IMR-90 (cell line): ENCODE results near the gene APOBEC3B. TPM values are rescaled to one million over a fixed set of nuclear protein-coding genes. Genes with fewer than 3 reads are reported as not detected.

ENCODE experiments used
- ATAC-seq: fragments of 200-7000 bp; cut with Tn5 transposase; 2 replicates; pipeline ENCODE4 v1.9.1; 2020; ENCODE audit warnings: low read depth, mild to moderate bottlenecking, moderate library complexity
- BruUV-seq: library from RNA; stranded (reverse); fragments of 400-500 nt; replicated peaks from 2 replicates; lab custom pipeline; 2021; lab: Mats Ljungman, UMichigan
- CTCF ChIA-PET: fragments of 300-600 bp; formaldehyde crosslinking; extraction: SDS; loops from one replicate; lab custom pipeline; 2021; ENCODE audit warnings: antibody characterized with exemption; lab: Yijun Ruan, JAX
- POLR2A ChIA-PET: fragments of 300-600 bp; sonication (Branson Sonifier 250); formaldehyde crosslinking; loops from one replicate; lab custom pipeline; 2022; ENCODE audit warnings: antibody characterized with exemption; ENCODE audit not compliant: unreplicated experiment; lab: Charles Lee
- DNase-seq: peaks from one replicate; pipeline ENCODE4 v3.0.0; 2013
- H2AFZ ChIP-seq: replicated peaks from 2 replicates; pipeline ENCODE3; 2013; ENCODE audit warnings: low read length, mild to moderate bottlenecking; ENCODE audit not compliant: poor library complexity
- H2AK5ac ChIP-seq: 2 replicates; pipeline ENCODE4 v1.6.1; 2013; ENCODE audit warnings: low read depth, low read length, inconsistent platforms
- H2AK9ac ChIP-seq: replicated peaks from 2 replicates; pipeline ENCODE3; 2013; ENCODE audit warnings: mild to moderate bottlenecking, low read depth, low read length, moderate library complexity; ENCODE audit not compliant: poor library complexity
- H2BK120ac ChIP-seq: 2 replicates; pipeline ENCODE4 v1.6.1; 2013; ENCODE audit warnings: low read depth, low read length, inconsistent platforms
- H2BK15ac ChIP-seq: 3 replicates; pipeline ENCODE4 v1.6.1; 2013; ENCODE audit warnings: low read depth, low read length, inconsistent platforms
- H2BK20ac ChIP-seq: 2 replicates; pipeline ENCODE4 v1.6.1; 2013; ENCODE audit warnings: low read depth, mild to moderate bottlenecking, inconsistent platforms, low read length, moderate library complexity
- H2BK5ac ChIP-seq: 2 replicates; pipeline ENCODE4 v1.6.1; 2013; ENCODE audit warnings: mild to moderate bottlenecking, low read depth, low read length, inconsistent platforms; ENCODE audit not compliant: poor library complexity, severe bottlenecking
- H3K14ac ChIP-seq: replicated peaks from 2 replicates; pipeline ENCODE4 v1.6.1; 2013; ENCODE audit warnings: low read depth, low read length, inconsistent platforms
- H3K18ac ChIP-seq: 2 replicates; pipeline ENCODE4 v1.6.1; 2013; ENCODE audit warnings: low read depth, low read length, control low read depth
- H3K23ac ChIP-seq: 2 replicates; pipeline ENCODE4 v1.6.1; 2013; ENCODE audit warnings: low read depth, low read length, inconsistent platforms
- H3K27ac ChIP-seq: 2 replicates; pipeline ENCODE4 v1.5.1; 2013; ENCODE audit warnings: mild to moderate bottlenecking, control low read depth, low read length; ENCODE audit not compliant: insufficient read depth
- H3K27me3 ChIP-seq: 2 replicates; pipeline ENCODE4 v1.6.1; 2013; ENCODE audit warnings: low read length; ENCODE audit not compliant: control insufficient read depth, insufficient read depth
- H3K36me3 ChIP-seq: 2 replicates; pipeline ENCODE4 v1.6.1; 2013; ENCODE audit warnings: low read length, mixed read lengths; ENCODE audit not compliant: control insufficient read depth, insufficient read depth
- H3K4ac ChIP-seq: 2 replicates; pipeline ENCODE4 v1.6.1; 2013; ENCODE audit warnings: low read depth, low read length, inconsistent platforms
- H3K4me1 ChIP-seq: 2 replicates; pipeline ENCODE4 v1.6.1; 2013; ENCODE audit warnings: low read length, mixed read lengths; ENCODE audit not compliant: control insufficient read depth, insufficient read depth
- H3K4me2 ChIP-seq: 2 replicates; pipeline ENCODE4 v1.6.1; 2013; ENCODE audit warnings: low read depth, mild to moderate bottlenecking, control low read depth, low read length, moderate library complexity
- H3K4me3 ChIP-seq: 2 replicates; pipeline ENCODE4 v1.5.1; 2013; ENCODE audit warnings: low read depth, mild to moderate bottlenecking, control low read depth, low read length, moderate library complexity; ENCODE audit not compliant: insufficient read depth
- H3K56ac ChIP-seq: 2 replicates; pipeline ENCODE4 v1.6.1; 2013; ENCODE audit warnings: low read length, inconsistent platforms; ENCODE audit not compliant: insufficient read depth; ENCODE audit errors: extremely low read depth
- H3K79me1 ChIP-seq, 2 experiments: 2 replicates each; pipeline ENCODE4 v1.6.1; 2013; ENCODE audit warnings: low read length in 2 of 2, inconsistent platforms in 1 of 2, low read depth in 1 of 2
- H3K9ac ChIP-seq: 2 replicates; pipeline ENCODE4 v1.6.1; 2013; ENCODE audit warnings: low read depth, low read length, control low read depth
- H3K9me1 ChIP-seq: 2 replicates; pipeline ENCODE4 v1.6.1; 2013; ENCODE audit warnings: low read length, inconsistent platforms; ENCODE audit not compliant: insufficient read depth
- H3K9me3 ChIP-seq: 2 replicates; pipeline ENCODE4 v1.6.1; 2013; ENCODE audit warnings: low read length; ENCODE audit not compliant: control insufficient read depth, insufficient read depth
- H4K20me1 ChIP-seq: 2 replicates; pipeline ENCODE4 v1.6.1; 2013; ENCODE audit warnings: low read length, inconsistent platforms; ENCODE audit not compliant: insufficient read depth
- H4K5ac ChIP-seq: 2 replicates; pipeline ENCODE4 v1.6.1; 2013; ENCODE audit warnings: mild to moderate bottlenecking, low read depth, low read length, control low read depth
- H4K8ac ChIP-seq, 2 experiments: 2 replicates each; pipeline ENCODE4 v1.6.1; 2013; ENCODE audit warnings: low read depth in 2 of 2, low read length in 2 of 2, control low read depth in 1 of 2, inconsistent platforms in 1 of 2
- H4K91ac ChIP-seq: 2 replicates; pipeline ENCODE4 v1.6.1; 2013; ENCODE audit warnings: low read depth, low read length, inconsistent platforms; ENCODE audit not compliant: insufficient read depth
- BHLHE40 ChIP-seq: fragments of 150-350 bp; IDR thresholded peaks from 2 replicates; pipeline ENCODE4 v1.6.1; 2016; ENCODE audit warnings: mild to moderate bottlenecking, low read depth, low read length
- NFE2L2 ChIP-seq: fragments of 150-350 bp; IDR thresholded peaks from 2 replicates; pipeline ENCODE4 v1.6.1; 2016; ENCODE audit warnings: low read depth, mild to moderate bottlenecking, low read length
- WGBS, 2 experiments: methylation state at CpG; one replicate each; pipeline versions ENCODE4 v1.1.5 to v1.1.7; 2013; ENCODE audit warnings: missing lambda C conversion rate in 2 of 2; ENCODE audit not compliant: insufficient read length in 1 of 2; ENCODE audit errors: extremely low coverage in 2 of 2; 5-methylcytosine and 5-hydroxymethylcytosine counted together
- dilution Hi-C: fragments of 300-500 bp; cut with HindIII; formaldehyde crosslinking; loops from one replicate; pipeline ENCODE4 v1.14.3; 2018; ENCODE audit warnings: low sequenced_read_pairs; ENCODE audit not compliant: unreplicated experiment
- in situ Hi-C: fragments of 300-500 bp; cut with MboI; formaldehyde crosslinking; loops from 3 replicates; pipeline ENCODE4 v1.14.3; 2019; ENCODE audit warnings: low sequenced_read_pairs, inconsistent platforms, mixed read lengths
- intact Hi-C: fragments of 100-400 bp; cut with micrococcal nuclease; formaldehyde crosslinking; loops from 2 replicates; pipeline ENCODE4 v1.10.0; 2022
- polyA plus RNA-seq, 3 experiments: library from polyadenylated mRNA; depleted of rRNA; stranded (reverse); fragments of >200 nt; gene quantifications; 2 replicates each; pipeline ENCODE4 v1.2.3, GENCODE V29; 2012; ENCODE audit warnings: low replicate concordance in 1 of 3
- total RNA-seq: library from RNA; depleted of rRNA; stranded (reverse); fragments of >200 nt; gene quantifications from 2 replicates; pipeline ENCODE4 v1.2.3, GENCODE V29; 2012
- TF ChIP-seq, protein P1 (sequence below): fragments of 150-350 bp; IDR thresholded peaks from 2 replicates; pipeline ENCODE4 v1.6.1; 2016; ENCODE audit warnings: low read depth, mild to moderate bottlenecking, low read length, moderate library complexity, borderline replicate concordance
- TF ChIP-seq, protein P2 (sequence below): conservative IDR thresholded peaks from 2 replicates; pipeline ENCODE4 v1.5.1; 2012; ENCODE audit warnings: mild to moderate bottlenecking, low read depth, low read length, improper control_type of control experiment

Gene APOBEC3B
- total and polyA plus RNA-seq, 2 of the 4 experiments (the other 2 are of a cell fraction) = 17.6 to 34.2 TPM

DNA sequence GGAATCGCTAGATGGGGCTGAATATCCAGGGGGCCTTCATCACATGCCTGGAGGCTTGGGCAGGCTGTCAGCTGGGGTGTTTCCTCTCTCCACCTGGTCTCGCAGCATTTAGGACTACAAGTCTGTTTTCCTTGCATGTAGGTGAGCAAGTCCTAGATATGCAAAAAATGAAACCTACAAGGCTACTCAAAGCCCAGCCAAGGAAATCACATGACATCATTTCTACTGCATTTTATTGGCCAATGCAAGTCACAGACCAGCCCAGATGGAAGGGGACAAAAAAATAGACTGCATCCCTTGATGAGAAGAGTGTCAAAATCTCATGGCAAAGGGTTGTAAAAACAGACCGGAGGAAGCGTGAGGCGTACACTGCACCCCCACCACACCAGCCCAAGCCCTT lies 9.6 kb upstream of the APOBEC3B start:
- Histone ChIP-seq H3K23ac (no peak overlapping the region), H4K8ac (no peak overlapping the region), H3K9me1 (no peaks in the 10 kb centered on the region), H2AFZ (no peak overlapping the region), H3K27me3 (peaks cover 42% of the 10 kb centered on the region), H2BK20ac (no peak overlapping the region), H3K4me2 (no peak overlapping the region), H2AK5ac (no peak overlapping the region), H2BK120ac (no peak overlapping the region), H3K4me1 (no peaks in the 10 kb centered on the region), H3K9ac (no peak overlapping the region), H3K14ac (no peak overlapping the region), H3K79me1 (no peaks in the 10 kb centered on the region), H3K18ac (no peak overlapping the region), H4K20me1 (no peaks in the 10 kb centered on the region; the same call in 1 of the 2 replicates), H2BK15ac (no peak overlapping the region), H3K4ac (no peak overlapping the region), H3K56ac (no peak overlapping the region), H3K9me3 (peaks cover 4% of the 10 kb centered on the region), H3K27ac (no peak overlapping the region), H3K36me3 (no peaks in the 10 kb centered on the region), H3K4me3 (no peak overlapping the region), H4K5ac (no peak overlapping the region), H2AK9ac (no peak overlapping the region), H2BK5ac (no peak overlapping the region), H4K91ac (no peak overlapping the region)
- no TSS peak for BruUV-seq
- in situ Hi-C loops = no loop called here
- ATAC-seq (no peak), DNase-seq (no peak)
- TF ChIP-seq, protein P1, sequence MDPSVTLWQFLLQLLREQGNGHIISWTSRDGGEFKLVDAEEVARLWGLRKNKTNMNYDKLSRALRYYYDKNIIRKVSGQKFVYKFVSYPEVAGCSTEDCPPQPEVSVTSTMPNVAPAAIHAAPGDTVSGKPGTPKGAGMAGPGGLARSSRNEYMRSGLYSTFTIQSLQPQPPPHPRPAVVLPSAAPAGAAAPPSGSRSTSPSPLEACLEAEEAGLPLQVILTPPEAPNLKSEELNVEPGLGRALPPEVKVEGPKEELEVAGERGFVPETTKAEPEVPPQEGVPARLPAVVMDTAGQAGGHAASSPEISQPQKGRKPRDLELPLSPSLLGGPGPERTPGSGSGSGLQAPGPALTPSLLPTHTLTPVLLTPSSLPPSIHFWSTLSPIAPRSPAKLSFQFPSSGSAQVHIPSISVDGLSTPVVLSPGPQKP = no peak
- TF ChIP-seq, protein P2, sequence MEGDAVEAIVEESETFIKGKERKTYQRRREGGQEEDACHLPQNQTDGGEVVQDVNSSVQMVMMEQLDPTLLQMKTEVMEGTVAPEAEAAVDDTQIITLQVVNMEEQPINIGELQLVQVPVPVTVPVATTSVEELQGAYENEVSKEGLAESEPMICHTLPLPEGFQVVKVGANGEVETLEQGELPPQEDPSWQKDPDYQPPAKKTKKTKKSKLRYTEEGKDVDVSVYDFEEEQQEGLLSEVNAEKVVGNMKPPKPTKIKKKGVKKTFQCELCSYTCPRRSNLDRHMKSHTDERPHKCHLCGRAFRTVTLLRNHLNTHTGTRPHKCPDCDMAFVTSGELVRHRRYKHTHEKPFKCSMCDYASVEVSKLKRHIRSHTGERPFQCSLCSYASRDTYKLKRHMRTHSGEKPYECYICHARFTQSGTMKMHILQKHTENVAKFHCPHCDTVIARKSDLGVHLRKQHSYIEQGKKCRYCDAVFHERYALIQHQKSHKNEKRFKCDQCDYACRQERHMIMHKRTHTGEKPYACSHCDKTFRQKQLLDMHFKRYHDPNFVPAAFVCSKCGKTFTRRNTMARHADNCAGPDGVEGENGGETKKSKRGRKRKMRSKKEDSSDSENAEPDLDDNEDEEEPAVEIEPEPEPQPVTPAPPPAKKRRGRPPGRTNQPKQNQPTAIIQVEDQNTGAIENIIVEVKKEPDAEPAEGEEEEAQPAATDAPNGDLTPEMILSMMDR = no peak
- TF ChIP-seq NFE2L2 = no peak
- no peak for TF ChIP-seq BHLHE40
- intact Hi-C loops = no loop called here
- no CpG with 5 or more reads among the region's 5 CpGs for WGBS, 2 experiments
- ChIA-PET CTCF (interaction anchor here (0.7 kb wide), 1 partner anchor 29 kb away, joined by 3 read pairs; no protein-coding TSS in a partner anchor), POLR2A (interaction anchor here (0.6 to 0.7 kb wide), 2 partner anchors 44 to 346 kb away, joined by 7 to 17 read pairs; no protein-coding TSS in a partner anchor)
- dilution Hi-C loops = no loop called here
